ENCODE data around the gene MOSMO. TPM values are rescaled to one million over a fixed set of nuclear protein-coding genes. Genes with fewer than 3 reads are reported as not detected.

The MOSMO gene
- total RNA-seq, 2 experiments from 2014 or later, result 5.4 to 7.0 TPM

DNA sequence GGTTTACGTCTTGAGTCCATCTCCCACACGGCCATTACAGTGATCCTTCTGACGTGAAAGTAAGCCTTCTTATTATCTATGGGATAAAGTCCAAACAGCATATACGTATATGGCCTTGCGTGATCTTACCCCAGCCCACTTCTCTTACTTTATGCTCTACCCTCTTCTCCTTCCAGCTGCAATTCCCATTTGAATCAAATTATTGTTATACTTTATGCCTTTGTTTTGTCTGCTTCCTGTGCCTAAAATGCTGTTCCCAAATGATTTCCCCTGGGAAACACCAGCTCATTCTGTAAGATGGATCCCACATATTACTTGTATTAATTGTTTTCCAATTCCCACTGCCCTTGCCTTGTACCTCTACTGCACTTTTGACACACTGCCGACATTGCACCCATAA lies 43.6 kb upstream of the MOSMO start:
- ChIA-PET CTCF (interaction anchor here (1.0 to 1.6 kb wide), 3 partner anchors 11 to 36 kb away, joined by 3 read pairs; partner anchors contain the start of genes PDZD9 and UQCRC2), POLR2A (interaction anchor here (4.2 kb wide), 1 partner anchor 11 kb away, joined by 19 read pairs; the partner anchor contains the start of gene UQCRC2)
- ATAC-seq (no peak), DNase-seq (no peak)
- H3K27ac Mint-ChIP-seq, result no peak overlapping the region
- H3K9me3 Mint-ChIP-seq, result no peaks in the 10 kb centered on the region
- TF ChIP-seq, protein P1, sequence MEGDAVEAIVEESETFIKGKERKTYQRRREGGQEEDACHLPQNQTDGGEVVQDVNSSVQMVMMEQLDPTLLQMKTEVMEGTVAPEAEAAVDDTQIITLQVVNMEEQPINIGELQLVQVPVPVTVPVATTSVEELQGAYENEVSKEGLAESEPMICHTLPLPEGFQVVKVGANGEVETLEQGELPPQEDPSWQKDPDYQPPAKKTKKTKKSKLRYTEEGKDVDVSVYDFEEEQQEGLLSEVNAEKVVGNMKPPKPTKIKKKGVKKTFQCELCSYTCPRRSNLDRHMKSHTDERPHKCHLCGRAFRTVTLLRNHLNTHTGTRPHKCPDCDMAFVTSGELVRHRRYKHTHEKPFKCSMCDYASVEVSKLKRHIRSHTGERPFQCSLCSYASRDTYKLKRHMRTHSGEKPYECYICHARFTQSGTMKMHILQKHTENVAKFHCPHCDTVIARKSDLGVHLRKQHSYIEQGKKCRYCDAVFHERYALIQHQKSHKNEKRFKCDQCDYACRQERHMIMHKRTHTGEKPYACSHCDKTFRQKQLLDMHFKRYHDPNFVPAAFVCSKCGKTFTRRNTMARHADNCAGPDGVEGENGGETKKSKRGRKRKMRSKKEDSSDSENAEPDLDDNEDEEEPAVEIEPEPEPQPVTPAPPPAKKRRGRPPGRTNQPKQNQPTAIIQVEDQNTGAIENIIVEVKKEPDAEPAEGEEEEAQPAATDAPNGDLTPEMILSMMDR (IDR thresholded peaks at IDR 0.05), result no peak
- H3K4me1 Mint-ChIP-seq (ENCODE audit: low read depth), result peaks cover 4% of the 10 kb centered on the region
- intact Hi-C loops (cut with micrococcal nuclease), result loop anchor here (10.0 kb wide), 1 partner anchor 150 kb away; no protein-coding TSS in a partner anchor
- no peaks in the 10 kb centered on the region for H3K27me3 Mint-ChIP-seq
- peaks cover 61% of the 10 kb centered on the region for H3K36me3 Mint-ChIP-seq (ENCODE audit: low read depth)
- H3K4me3 Mint-ChIP-seq, result no peak overlapping the region

DNA sequence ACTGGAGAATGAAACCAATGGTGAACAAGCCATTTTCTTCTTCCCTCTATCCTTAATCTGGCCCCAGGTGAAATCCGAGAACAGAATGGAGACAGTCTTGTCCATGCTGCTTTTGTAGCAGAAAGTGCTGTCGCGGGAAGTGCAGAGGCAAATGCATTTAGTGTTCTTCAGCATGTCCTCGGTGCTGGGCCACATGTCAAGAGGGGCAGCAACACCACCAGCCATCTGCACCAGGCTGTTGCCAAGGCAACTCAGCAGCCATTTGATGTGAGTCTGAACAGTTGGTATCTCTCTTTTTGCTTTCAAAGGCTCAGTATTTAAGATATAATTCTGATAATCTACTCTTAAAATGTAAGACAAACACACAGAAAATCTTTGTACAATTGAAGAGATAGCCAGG lies 36.1 kb upstream of the MOSMO start:
- ChIA-PET CTCF (interaction anchor here (1.3 kb wide), 1 partner anchor 106 kb away, joined by 3 read pairs; no protein-coding TSS in a partner anchor), POLR2A (no interaction called here)
- H3K27ac Mint-ChIP-seq, result no peak overlapping the region
- ATAC-seq, result no peak
- no peaks in the 10 kb centered on the region for H3K9me3 Mint-ChIP-seq
- no peak for DNase-seq
- H3K4me1 Mint-ChIP-seq (ENCODE audit: low read depth), result no peaks in the 10 kb centered on the region
- no peak overlapping the region for H3K4me3 Mint-ChIP-seq
- H3K27me3 Mint-ChIP-seq, result no peaks in the 10 kb centered on the region
- TF ChIP-seq, protein P1 (IDR thresholded peaks at IDR 0.05), result no peak
- peaks cover 38% of the 10 kb centered on the region for H3K36me3 Mint-ChIP-seq (ENCODE audit: low read depth)
- intact Hi-C loops (cut with micrococcal nuclease), result no loop called here

DNA sequence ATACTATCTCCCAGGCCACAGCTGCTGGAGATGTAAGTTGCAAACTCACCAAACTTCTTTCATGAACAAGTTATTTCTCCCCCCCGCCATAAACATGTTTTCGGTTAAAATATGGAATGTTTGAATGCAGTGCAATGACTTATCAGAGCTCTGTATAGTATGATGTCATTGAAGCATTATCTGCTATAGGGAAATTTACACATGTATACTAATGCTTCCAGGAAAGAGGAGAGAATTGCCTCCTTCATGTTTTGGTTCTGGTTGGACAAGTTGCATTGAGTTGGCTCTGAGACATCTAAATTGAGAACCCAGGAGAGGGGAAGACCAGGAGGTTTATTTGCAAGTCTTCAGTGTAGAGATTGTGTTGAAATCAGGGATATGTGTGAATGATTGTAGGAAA lies 34.0 kb upstream of the MOSMO start:
- CTCF ChIA-PET, result interaction anchor here (0.8 to 1.4 kb wide), 3 partner anchors 9 to 104 kb away, joined by 3 read pairs; no protein-coding TSS in a partner anchor
- POLR2A ChIA-PET, result interaction anchor here (0.7 kb wide), 1 partner anchor 152 kb away, joined by 3 read pairs; no protein-coding TSS in a partner anchor
- ATAC-seq (no peak), DNase-seq (no peak)
- peaks cover 25% of the 10 kb centered on the region for H3K36me3 Mint-ChIP-seq (ENCODE audit: low read depth)
- H3K27ac Mint-ChIP-seq, result no peak overlapping the region
- TF ChIP-seq, protein P1 (IDR thresholded peaks at IDR 0.05), result no peak
- intact Hi-C loops (cut with micrococcal nuclease), result no loop called here
- no peaks in the 10 kb centered on the region for H3K27me3 Mint-ChIP-seq
- H3K4me1 Mint-ChIP-seq (ENCODE audit: low read depth), result no peaks in the 10 kb centered on the region
- no peaks in the 10 kb centered on the region for H3K9me3 Mint-ChIP-seq
- H3K4me3 Mint-ChIP-seq, result no peak overlapping the region

DNA sequence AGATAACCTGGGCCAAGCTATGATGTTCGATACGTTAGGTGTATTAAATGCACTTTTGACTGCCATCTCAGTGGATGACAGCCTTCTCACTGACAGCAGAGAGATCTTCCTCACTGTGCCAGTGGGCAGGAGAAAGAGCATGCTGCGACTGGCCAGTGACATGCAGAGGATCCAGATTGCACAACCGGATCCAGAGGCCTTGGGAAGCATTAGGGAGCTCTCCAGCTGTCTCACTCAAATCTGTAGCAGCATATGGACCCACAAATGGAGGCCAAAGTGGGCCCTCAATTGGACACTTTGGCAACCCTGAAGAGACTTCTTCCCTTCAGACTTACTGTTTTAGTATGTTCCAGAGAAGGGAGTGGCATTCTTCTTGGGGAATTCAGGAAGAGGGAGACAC lies 27.9 kb upstream of the MOSMO start:
- ChIA-PET POLR2A (interaction anchor here (1.4 to 1.9 kb wide), 2 partner anchors 20 to 27 kb away, joined by 4 to 7 read pairs; partner anchors contain the start of gene UQCRC2), CTCF (interaction anchor here (5.3 kb wide), 1 partner anchor 98 kb away, joined by 29 read pairs; no protein-coding TSS in a partner anchor)
- H3K27me3 Mint-ChIP-seq, result no peaks in the 10 kb centered on the region
- H3K4me3 Mint-ChIP-seq, result no peak overlapping the region
- peaks cover 37% of the 10 kb centered on the region for H3K36me3 Mint-ChIP-seq (ENCODE audit: low read depth)
- intact Hi-C loops (cut with micrococcal nuclease), result no loop called here
- ATAC-seq, result no peak
- TF ChIP-seq, protein P1 (IDR thresholded peaks at IDR 0.05), result no peak
- no peak for DNase-seq
- no peak overlapping the region for H3K27ac Mint-ChIP-seq
- H3K4me1 Mint-ChIP-seq (ENCODE audit: low read depth), result no peaks in the 10 kb centered on the region
- H3K9me3 Mint-ChIP-seq, result no peaks in the 10 kb centered on the region

DNA sequence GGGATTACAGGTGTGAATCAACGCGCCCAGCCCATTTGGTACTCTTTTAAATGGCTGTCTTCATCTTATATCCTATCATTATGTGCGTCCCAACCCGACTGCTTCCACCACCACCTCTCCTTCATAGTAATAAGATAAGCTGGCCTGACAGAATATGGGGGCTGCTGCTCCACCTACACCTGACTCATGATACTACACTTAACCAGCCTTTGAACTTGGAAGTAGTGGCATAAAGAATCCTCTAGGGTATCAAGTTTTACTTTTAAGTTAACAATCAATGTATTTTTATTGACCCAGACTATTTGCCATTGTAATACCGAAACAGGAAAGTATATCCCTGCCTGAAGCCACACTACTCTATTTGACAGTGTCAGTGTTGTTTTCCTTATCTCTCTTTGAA lies 25.8 kb upstream of the MOSMO start:
- peaks cover 31% of the 10 kb centered on the region for H3K36me3 Mint-ChIP-seq (ENCODE audit: low read depth)
- CTCF ChIA-PET, result interaction anchor here (0.7 to 5.3 kb wide), 6 partner anchors 8 to 96 kb away, joined by 3 to 29 read pairs (median 4); no protein-coding TSS in a partner anchor
- H3K4me3 Mint-ChIP-seq, result no peak overlapping the region
- no peak overlapping the region for H3K27ac Mint-ChIP-seq
- POLR2A ChIA-PET, result interaction anchor here (1.0 kb wide), 1 partner anchor 12 kb away, joined by 3 read pairs; no protein-coding TSS in a partner anchor
- TF ChIP-seq, protein P1 (IDR thresholded peaks at IDR 0.05), result no peak
- no peak for DNase-seq
- no peaks in the 10 kb centered on the region for H3K9me3 Mint-ChIP-seq
- no peaks in the 10 kb centered on the region for H3K27me3 Mint-ChIP-seq
- intact Hi-C loops (cut with micrococcal nuclease), result no loop called here
- peak; percentile 53 for ATAC-seq
- no peaks in the 10 kb centered on the region for H3K4me1 Mint-ChIP-seq (ENCODE audit: low read depth)

All from activated CD8-positive, alpha-beta T cell treated with anti-CD3 and anti-CD28 coated beads for 36 hours (primary cell).